HepG2 (cell line): ENCODE data around the gene PRDX3. TPM values are rescaled to one million over a fixed set of nuclear protein-coding genes. Genes with fewer than 3 reads are reported as not detected.

ENCODE experiments used
- ATAC-seq: fragments of 200-7000 bp; cut with Tn5 transposase; 3 replicates; pipeline ENCODE4 v1.9.1; 2020; ENCODE audit warnings: mild to moderate bottlenecking, moderate library complexity
- BruUV-seq: library from RNA; stranded (reverse); fragments of 400-500 nt; replicated peaks from 2 replicates; lab custom pipeline; 2021; lab: Mats Ljungman, UMichigan
- CTCF ChIA-PET: fragments of 300-600 bp; formaldehyde crosslinking; extraction: SDS; loops from one replicate; lab custom pipeline; 2021; ENCODE audit warnings: low total read pairs, inconsistent platforms, low intra/inter-chr PET ratio; lab: Yijun Ruan, JAX
- POLR2A ChIA-PET: fragments of 350-600 bp; sonication (Branson Sonifier 250); formaldehyde crosslinking; loops from one replicate; lab custom pipeline; 2020; ENCODE audit warnings: antibody characterized with exemption, inconsistent platforms; lab: Yijun Ruan, JAX
- DNase-seq: peaks from one replicate; pipeline ENCODE4 v3.0.0-alpha.2; 2015; ENCODE audit warnings: low spot score
- FAIRE-seq: peaks from 3 replicates; lab custom pipeline; 2011; peaks lifted over from hg19 to GRCh38; lab: Jason Lieb, UNC
- H2AFZ ChIP-seq: one replicate; pipeline ENCODE4 v1.6.1; 2011; ENCODE audit warnings: low read length, inconsistent platforms
- H3K27ac ChIP-seq: fragments of 300-600 bp; 3 replicates; pipeline ENCODE4 v1.8.0; 2011; ENCODE audit warnings: mixed run types, mild to moderate bottlenecking, mixed read lengths, low read length, inconsistent platforms; ENCODE audit not compliant: insufficient read depth; ENCODE audit errors: extremely low read length
- H3K27me3 ChIP-seq, 2 experiments: fragments of 200-600 bp in 1 of 2; 2 replicates in 1 of 2; 3 replicates in 1 of 2; pipeline versions ENCODE4 v1.6.0 to v1.8.0; 2011; ENCODE audit warnings: low read length in 2 of 2, mild to moderate bottlenecking in 2 of 2, moderate library complexity in 2 of 2, inconsistent platforms in 1 of 2; ENCODE audit not compliant: insufficient read depth in 2 of 2, control insufficient read depth in 1 of 2
- H3K36me3 ChIP-seq, 2 experiments: fragments of 200-600 bp in 1 of 2; replicated peaks in 1 of 2; 2 replicates in 1 of 2; 3 replicates in 1 of 2; pipeline versions ENCODE4 v1.5.1 to v1.8.0; 2011; ENCODE audit warnings: low read length in 2 of 2, inconsistent platforms in 1 of 2; ENCODE audit not compliant: insufficient read depth in 2 of 2, control insufficient read depth in 1 of 2
- H3K4me1 ChIP-seq: 2 replicates; pipeline ENCODE4 v1.5.1; 2012; ENCODE audit warnings: low read length, inconsistent platforms; ENCODE audit not compliant: insufficient read depth
- H3K4me2 ChIP-seq: 2 replicates; pipeline ENCODE4 v1.6.0; 2011; ENCODE audit warnings: low read depth, low read length, inconsistent platforms
- H3K4me3 ChIP-seq, 3 experiments: fragments of 200-600 bp in 1 of 3; sonication (generic), shearing (Covaris generic) in 1 of 3; replicated peaks in 1 of 3; 2 replicates each; pipeline ENCODE4 v1.5.1; 2011 to 2016; ENCODE audit warnings: low read length in 3 of 3, inconsistent platforms in 2 of 3, low read depth in 2 of 3, mild to moderate bottlenecking in 2 of 3, control low read depth in 1 of 3, mixed read lengths in 1 of 3; ENCODE audit not compliant: insufficient read depth in 1 of 3
- H3K79me2 ChIP-seq: one replicate; pipeline ENCODE4 v1.6.1; 2011; ENCODE audit warnings: low read length, inconsistent platforms; ENCODE audit not compliant: insufficient read depth
- H3K9ac ChIP-seq: 2 replicates; pipeline ENCODE4 v1.6.0; 2011; ENCODE audit warnings: mild to moderate bottlenecking, low read depth, low read length, inconsistent platforms; ENCODE audit not compliant: insufficient read depth
- H3K9me3 ChIP-seq: 2 replicates; pipeline ENCODE4 v1.5.1; 2012; ENCODE audit warnings: mild to moderate bottlenecking, low read length
- H4K20me1 ChIP-seq: 2 replicates; pipeline ENCODE4 v1.6.0; 2011; ENCODE audit warnings: inconsistent platforms, mild to moderate bottlenecking, low read length, moderate library complexity; ENCODE audit not compliant: insufficient read depth
- ZNF326 ChIP-seq: sonication (generic); formaldehyde crosslinking; IDR thresholded peaks from 2 replicates; pipeline ENCODE4 v1.4.0; 2020; ENCODE audit warnings: missing genetic modification reagents, borderline replicate concordance
- WGBS: methylation state at CpG from one replicate; pipeline ENCODE4 v1.1.6; 2017; ENCODE audit warnings: low lambda C conversion rate; 5-methylcytosine and 5-hydroxymethylcytosine counted together
- in situ Hi-C: cut with HindIII; loops from 2 replicates; pipeline ENCODE4 v1.10.0; 2017; ENCODE audit warnings: low pct_unique_long_range_greater_than_20kb; ENCODE audit not compliant: extremely low pct_ligation_motif_present
- intact Hi-C: fragments of 100-400 bp; cut with micrococcal nuclease; formaldehyde crosslinking; loops from one replicate; pipeline ENCODE4 v1.10.0; 2022; ENCODE audit not compliant: unreplicated experiment
- polyA plus RNA-seq, 8 experiments: library from polyadenylated mRNA; depleted of rRNA in 3 of 8; stranded (reverse) in 7 of 8; unstranded in 1 of 8; fragments of >200 nt; fragmentation: Illumina TruSeq in 4 of 8; extraction: Trizol in 4 of 8; gene quantifications; 2 replicates each; pipeline versions ENCODE4 v1.2.1 to v1.2.3, GENCODE V29; 2011 to 2016; ENCODE audit warnings: low read depth in 4 of 8, missing spikeins in 1 of 8, mixed read lengths in 1 of 8; ENCODE audit not compliant: insufficient read depth in 1 of 8
- total RNA-seq, 5 experiments: library from RNA; depleted of rRNA; stranded (reverse); fragments of >200 nt; fragmentation: Illumina TruSeq; extraction: Trizol; gene quantifications; 2 replicates each; pipeline ENCODE4 v1.2.3, GENCODE V29; 2016; ENCODE audit warnings: low read depth in 1 of 5
- TF ChIP-seq, protein P1 (sequence below): sonication (generic); formaldehyde crosslinking; conservative IDR thresholded peaks from 2 replicates; pipeline ENCODE4 v1.4.0; 2020; ENCODE audit warnings: missing genetic modification reagents
- TF ChIP-seq, protein P2 (sequence below): sonication (generic); formaldehyde crosslinking; IDR thresholded peaks from 2 replicates; pipeline ENCODE4 v1.8.0; 2022; ENCODE audit warnings: low read depth, missing genetic modification reagents
- TF ChIP-seq, protein P3 (sequence below): IDR thresholded peaks from 2 replicates; pipeline ENCODE4 v1.6.1; 2016

The PRDX3 gene
- total and polyA plus RNA-seq, 2 of the 13 experiments (the other 11 are each of a cell fraction or from before 2014, with no cell fraction given), result 407 to 565 TPM

GRCh38 chr10:119153661-119154060, 25.0 kb downstream of the PRDX3 start:
- H3K4me1 ChIP-seq, result no peaks in the 10 kb centered on the region
- ATAC-seq (no peak), FAIRE-seq (no peak)
- no peaks in the 10 kb centered on the region for H3K9me3 ChIP-seq
- H3K27ac ChIP-seq, result no peak overlapping the region
- WGBS, result 96% methylated on average over 10 of the region's 12 CpGs
- CTCF ChIA-PET, result no interaction called here
- no peak overlapping the region for H2AFZ ChIP-seq
- peaks cover 18 to 52% of the 10 kb centered on the region in 2 experiments for H3K36me3 ChIP-seq
- in situ Hi-C loops, result no loop called here
- intact Hi-C loops, result no loop called here
- no peaks in the 10 kb centered on the region; a peak in 1 of 5 replicates for H3K27me3 ChIP-seq
- H3K4me2 ChIP-seq, result no peak overlapping the region
- no peaks in the 10 kb centered on the region for H4K20me1 ChIP-seq
- no peaks in the 10 kb centered on the region for H3K79me2 ChIP-seq
- H3K9ac ChIP-seq, result no peak overlapping the region
- H3K4me3 ChIP-seq, result no peak overlapping the region
- no peak for TF ChIP-seq ZNF326
- TF ChIP-seq, protein P1, sequence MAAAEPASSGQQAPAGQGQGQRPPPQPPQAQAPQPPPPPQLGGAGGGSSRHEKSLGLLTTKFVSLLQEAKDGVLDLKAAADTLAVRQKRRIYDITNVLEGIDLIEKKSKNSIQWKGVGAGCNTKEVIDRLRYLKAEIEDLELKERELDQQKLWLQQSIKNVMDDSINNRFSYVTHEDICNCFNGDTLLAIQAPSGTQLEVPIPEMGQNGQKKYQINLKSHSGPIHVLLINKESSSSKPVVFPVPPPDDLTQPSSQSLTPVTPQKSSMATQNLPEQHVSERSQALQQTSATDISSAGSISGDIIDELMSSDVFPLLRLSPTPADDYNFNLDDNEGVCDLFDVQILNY, result no peak
- TF ChIP-seq, protein P2, sequence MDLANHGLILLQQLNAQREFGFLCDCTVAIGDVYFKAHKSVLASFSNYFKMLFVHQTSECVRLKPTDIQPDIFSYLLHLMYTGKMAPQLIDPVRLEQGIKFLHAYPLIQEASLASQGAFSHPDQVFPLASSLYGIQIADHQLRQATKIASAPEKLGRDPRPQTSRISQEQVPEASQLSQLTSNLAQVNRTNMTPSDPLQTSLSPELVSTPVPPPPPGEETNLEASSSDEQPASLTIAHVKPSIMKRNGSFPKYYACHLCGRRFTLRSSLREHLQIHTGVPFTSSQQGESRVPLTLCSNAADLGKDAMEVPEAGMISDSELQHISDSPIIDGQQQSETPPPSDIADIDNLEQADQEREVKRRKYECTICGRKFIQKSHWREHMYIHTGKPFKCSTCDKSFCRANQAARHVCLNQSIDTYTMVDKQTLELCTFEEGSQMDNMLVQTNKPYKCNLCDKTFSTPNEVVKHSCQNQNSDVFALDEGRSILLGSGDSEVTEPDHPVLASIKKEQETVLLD (CRISPR knock-in tag), result no peak
- TF ChIP-seq, protein P3, sequence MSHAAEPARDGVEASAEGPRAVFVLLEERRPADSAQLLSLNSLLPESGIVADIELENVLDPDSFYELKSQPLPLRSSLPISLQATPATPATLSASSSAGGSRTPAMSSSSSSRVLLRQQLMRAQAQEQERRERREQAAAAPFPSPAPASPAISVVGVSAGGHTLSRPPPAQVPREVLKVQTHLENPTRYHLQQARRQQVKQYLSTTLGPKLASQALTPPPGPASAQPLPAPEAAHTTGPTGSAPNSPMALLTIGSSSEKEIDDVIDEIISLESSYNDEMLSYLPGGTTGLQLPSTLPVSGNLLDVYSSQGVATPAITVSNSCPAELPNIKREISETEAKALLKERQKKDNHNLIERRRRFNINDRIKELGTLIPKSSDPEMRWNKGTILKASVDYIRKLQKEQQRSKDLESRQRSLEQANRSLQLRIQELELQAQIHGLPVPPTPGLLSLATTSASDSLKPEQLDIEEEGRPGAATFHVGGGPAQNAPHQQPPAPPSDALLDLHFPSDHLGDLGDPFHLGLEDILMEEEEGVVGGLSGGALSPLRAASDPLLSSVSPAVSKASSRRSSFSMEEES (CRISPR knock-in tag), result no peak
- TF ChIP-seq, all 625 proteins: peak for 0
- POLR2A ChIA-PET, result no interaction called here
- no peak for DNase-seq
- BruUV-seq, result no TSS peak
